ENCODE measurements around the gene GCNA.

DNA sequence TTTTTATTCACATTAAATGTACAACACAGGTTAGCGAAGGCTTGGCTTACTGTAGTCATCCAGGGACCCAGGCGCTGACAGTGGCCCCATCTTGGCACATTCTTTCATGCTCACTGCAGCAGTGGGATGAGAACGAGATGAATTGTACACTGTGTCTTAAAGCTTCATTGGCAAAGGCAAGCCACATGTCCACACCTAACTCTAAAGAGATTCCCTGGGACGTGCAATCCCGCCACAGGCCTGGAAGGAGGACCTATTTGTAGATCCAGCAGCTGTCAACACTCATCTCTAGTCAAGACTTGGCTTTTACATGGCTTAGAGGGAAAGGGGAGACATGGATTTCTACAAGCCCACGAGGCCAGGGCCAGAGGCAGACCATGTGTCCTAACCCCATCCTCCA, 56.1 kb downstream of the GCNA start:
- no peak for TF ChIP-seq CTCF (IDR thresholded peaks at IDR 0.05)
- no peak for TF ChIP-seq MYC (IDR thresholded peaks at IDR 0.05; ENCODE audit: borderline replicate concordance, low read length)
- TF ChIP-seq, protein P1, sequence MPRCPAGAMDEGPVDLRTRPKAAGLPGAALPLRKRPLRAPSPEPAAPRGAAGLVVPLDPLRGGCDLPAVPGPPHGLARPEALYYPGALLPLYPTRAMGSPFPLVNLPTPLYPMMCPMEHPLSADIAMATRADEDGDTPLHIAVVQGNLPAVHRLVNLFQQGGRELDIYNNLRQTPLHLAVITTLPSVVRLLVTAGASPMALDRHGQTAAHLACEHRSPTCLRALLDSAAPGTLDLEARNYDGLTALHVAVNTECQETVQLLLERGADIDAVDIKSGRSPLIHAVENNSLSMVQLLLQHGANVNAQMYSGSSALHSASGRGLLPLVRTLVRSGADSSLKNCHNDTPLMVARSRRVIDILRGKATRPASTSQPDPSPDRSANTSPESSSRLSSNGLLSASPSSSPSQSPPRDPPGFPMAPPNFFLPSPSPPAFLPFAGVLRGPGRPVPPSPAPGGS (IDR thresholded peaks at IDR 0.05), result no peak
- no peak for TF ChIP-seq PHF8 (IDR thresholded peaks at IDR 0.05; ENCODE audit: borderline replicate concordance, low read depth)
- no peak for TF ChIP-seq RCOR1 (IDR thresholded peaks at IDR 0.05; ENCODE audit: low read depth, low read length)
- TF ChIP-seq, protein P2, sequence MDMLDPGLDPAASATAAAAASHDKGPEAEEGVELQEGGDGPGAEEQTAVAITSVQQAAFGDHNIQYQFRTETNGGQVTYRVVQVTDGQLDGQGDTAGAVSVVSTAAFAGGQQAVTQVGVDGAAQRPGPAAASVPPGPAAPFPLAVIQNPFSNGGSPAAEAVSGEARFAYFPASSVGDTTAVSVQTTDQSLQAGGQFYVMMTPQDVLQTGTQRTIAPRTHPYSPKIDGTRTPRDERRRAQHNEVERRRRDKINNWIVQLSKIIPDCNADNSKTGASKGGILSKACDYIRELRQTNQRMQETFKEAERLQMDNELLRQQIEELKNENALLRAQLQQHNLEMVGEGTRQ (IDR thresholded peaks at IDR 0.05), result no peak
- no peak for TF ChIP-seq CHD2 (IDR thresholded peaks at IDR 0.05; ENCODE audit: low read length, partially characterized antibody)
- no peak for TF ChIP-seq CBX8 (IDR thresholded peaks at IDR 0.05)
- TF ChIP-seq MAX (IDR thresholded peaks at IDR 0.05), result no peak
- TF ChIP-seq TP53 (CRISPR knock-in tag; IDR thresholded peaks at IDR 0.05), result no peak
- no peak for TF ChIP-seq HDAC2 (IDR thresholded peaks at IDR 0.05)
- no peak for TF ChIP-seq KDM1A (IDR thresholded peaks at IDR 0.05; ENCODE audit: low read depth)
- TF ChIP-seq POLR2A (IDR thresholded peaks at IDR 0.05; ENCODE audit: low read length), result no peak
- TF ChIP-seq EP300 (IDR thresholded peaks at IDR 0.05), result no peak
